GM19328 (cell line): ENCODE data around the gene MNS1.
"Not testable (repeated sequence)": the region's sequence is repeated elsewhere in the genome, so short reads cannot be mapped to it uniquely, and the experiment has no call there.

Experiments
- ATAC-seq: cut with Tn5 transposase; IDR thresholded peaks from one replicate; pipeline ENCODE4 v1.9.1; 2021; ENCODE audit warnings: mild to moderate bottlenecking, moderate library complexity; ENCODE audit not compliant: unreplicated experiment

The MNS1 gene

GRCh38 chr15:56454836-56455235 lies 10.1 kb downstream of the MNS1 start:
- ATAC-seq = no peak

GRCh38 chr15:56445746-56446145 lies 19.2 kb downstream of the MNS1 start:
- no peak for ATAC-seq

- no peak for ATAC-seq
Measured at GRCh38 chr15:56442354-56442753, 22.6 kb downstream of the MNS1 start.

GRCh38 chr15:56440214-56440770 lies 24.6 kb downstream of the MNS1 start:
- ATAC-seq = no peak

GRCh38 chr15:56432304-56432703 lies 32.6 kb downstream of the MNS1 start:
- ATAC-seq = no peak

GRCh38 chr15:56428821-56429458 lies 36.0 kb downstream of the MNS1 start:
- no peak for ATAC-seq

- no peak for ATAC-seq
Measured at GRCh38 chr15:56425976-56426375, 39.0 kb downstream of the MNS1 start.

GRCh38 chr15:56425276-56425675 lies 39.7 kb downstream of the MNS1 start:
- no peak for ATAC-seq

- ATAC-seq = not testable (repeated sequence)
Measured at GRCh38 chr15:56413114-56413733, 51.7 kb downstream of the MNS1 start.

GRCh38 chr15:56411122-56411749 lies 53.7 kb downstream of the MNS1 start:
- ATAC-seq = no peak

GRCh38 chr15:56410721-56411120 lies 54.2 kb downstream of the MNS1 start:
- no peak for ATAC-seq

GRCh38 chr15:56399209-56399608 lies 65.7 kb downstream of the MNS1 start:
- ATAC-seq = not testable (repeated sequence)

- not testable (repeated sequence) for ATAC-seq
Measured at GRCh38 chr15:56397325-56397724, 67.6 kb downstream of the MNS1 start.

- no peak for ATAC-seq
Measured at GRCh38 chr15:56394909-56395308, 70.0 kb downstream of the MNS1 start.

GRCh38 chr15:56393277-56393676 lies 71.7 kb downstream of the MNS1 start:
- ATAC-seq = no peak

- no peak for ATAC-seq
Measured at GRCh38 chr15:56390739-56391267, 74.1 kb downstream of the MNS1 start.

- ATAC-seq = no peak
Measured at GRCh38 chr15:56385908-56386307, 79.0 kb downstream of the MNS1 start.

- ATAC-seq = no peak
Measured at GRCh38 chr15:56383010-56383409, 81.9 kb downstream of the MNS1 start.
